ENCODE results near the gene EXPH5. TPM values are rescaled to one million over a fixed set of nuclear protein-coding genes. Genes with fewer than 3 reads are reported as not detected.

The EXPH5 gene
- total RNA-seq, 2 donors from 2014 or later, result 32.2 to 41.8 TPM

- no peaks in the 10 kb centered on the region for H3K27me3 ChIP-seq
- H3K4me1 ChIP-seq, result no peaks in the 10 kb centered on the region
- intact Hi-C loops (cut with DNase I), result no loop called here
- H3K36me3 ChIP-seq, result no peaks in the 10 kb centered on the region
- no peak for DNase-seq
- TF ChIP-seq, protein P1, sequence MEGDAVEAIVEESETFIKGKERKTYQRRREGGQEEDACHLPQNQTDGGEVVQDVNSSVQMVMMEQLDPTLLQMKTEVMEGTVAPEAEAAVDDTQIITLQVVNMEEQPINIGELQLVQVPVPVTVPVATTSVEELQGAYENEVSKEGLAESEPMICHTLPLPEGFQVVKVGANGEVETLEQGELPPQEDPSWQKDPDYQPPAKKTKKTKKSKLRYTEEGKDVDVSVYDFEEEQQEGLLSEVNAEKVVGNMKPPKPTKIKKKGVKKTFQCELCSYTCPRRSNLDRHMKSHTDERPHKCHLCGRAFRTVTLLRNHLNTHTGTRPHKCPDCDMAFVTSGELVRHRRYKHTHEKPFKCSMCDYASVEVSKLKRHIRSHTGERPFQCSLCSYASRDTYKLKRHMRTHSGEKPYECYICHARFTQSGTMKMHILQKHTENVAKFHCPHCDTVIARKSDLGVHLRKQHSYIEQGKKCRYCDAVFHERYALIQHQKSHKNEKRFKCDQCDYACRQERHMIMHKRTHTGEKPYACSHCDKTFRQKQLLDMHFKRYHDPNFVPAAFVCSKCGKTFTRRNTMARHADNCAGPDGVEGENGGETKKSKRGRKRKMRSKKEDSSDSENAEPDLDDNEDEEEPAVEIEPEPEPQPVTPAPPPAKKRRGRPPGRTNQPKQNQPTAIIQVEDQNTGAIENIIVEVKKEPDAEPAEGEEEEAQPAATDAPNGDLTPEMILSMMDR (IDR thresholded peaks at IDR 0.05), result no peak
- no peak overlapping the region for H3K9ac ChIP-seq (ENCODE audit: low read depth in 2 of 2, low read length in 2 of 2)
- H3K27ac ChIP-seq, result peak overlapping the region; percentile 34
- no peak overlapping the region for H3K4me3 ChIP-seq
- H3K9me3 ChIP-seq, result no peaks in the 10 kb centered on the region
Observed at GRCh38 chr11:108508653-108509593, 84.6 kb downstream of the EXPH5 start.

GRCh38 chr11:108501396-108501795 is 92.2 kb downstream of the EXPH5 start:
- H3K27me3 ChIP-seq, result no peaks in the 10 kb centered on the region
- DNase-seq, result no peak
- no peaks in the 10 kb centered on the region for H3K4me1 ChIP-seq
- intact Hi-C loops (cut with DNase I), result no loop called here
- TF ChIP-seq, protein P1 (IDR thresholded peaks at IDR 0.05), result no peak
- H3K36me3 ChIP-seq, result no peaks in the 10 kb centered on the region
- no peak overlapping the region for H3K9ac ChIP-seq (ENCODE audit: low read depth in 2 of 2, low read length in 2 of 2)
- H3K4me3 ChIP-seq, result no peak overlapping the region
- H3K27ac ChIP-seq, result no peak overlapping the region
- no peaks in the 10 kb centered on the region for H3K9me3 ChIP-seq

GRCh38 chr11:108500721-108501120 is 92.8 kb downstream of the EXPH5 start:
- no peaks in the 10 kb centered on the region for H3K36me3 ChIP-seq
- H3K27ac ChIP-seq, result no peak overlapping the region
- H3K9ac ChIP-seq (ENCODE audit: low read depth in 2 of 2, low read length in 2 of 2), result no peak overlapping the region
- intact Hi-C loops (cut with DNase I), result no loop called here
- no peak overlapping the region for H3K4me3 ChIP-seq
- TF ChIP-seq, protein P1 (IDR thresholded peaks at IDR 0.05), result no peak
- no peaks in the 10 kb centered on the region for H3K4me1 ChIP-seq
- DNase-seq, result no peak
- no peaks in the 10 kb centered on the region for H3K9me3 ChIP-seq
- H3K27me3 ChIP-seq, result no peaks in the 10 kb centered on the region

GRCh38 chr11:108500169-108500568 is 93.4 kb downstream of the EXPH5 start:
- Histone ChIP-seq H3K9ac (ENCODE audit: low read depth in 2 of 2, low read length in 2 of 2) (no peak overlapping the region), H3K27me3 (no peaks in the 10 kb centered on the region), H3K27ac (no peak overlapping the region), H3K4me1 (no peaks in the 10 kb centered on the region), H3K36me3 (no peaks in the 10 kb centered on the region), H3K9me3 (no peaks in the 10 kb centered on the region), H3K4me3 (no peak overlapping the region)
- intact Hi-C loops (cut with DNase I), result no loop called here
- no peak for DNase-seq
- TF ChIP-seq, protein P1 (IDR thresholded peaks at IDR 0.05), result no peak

DNA sequence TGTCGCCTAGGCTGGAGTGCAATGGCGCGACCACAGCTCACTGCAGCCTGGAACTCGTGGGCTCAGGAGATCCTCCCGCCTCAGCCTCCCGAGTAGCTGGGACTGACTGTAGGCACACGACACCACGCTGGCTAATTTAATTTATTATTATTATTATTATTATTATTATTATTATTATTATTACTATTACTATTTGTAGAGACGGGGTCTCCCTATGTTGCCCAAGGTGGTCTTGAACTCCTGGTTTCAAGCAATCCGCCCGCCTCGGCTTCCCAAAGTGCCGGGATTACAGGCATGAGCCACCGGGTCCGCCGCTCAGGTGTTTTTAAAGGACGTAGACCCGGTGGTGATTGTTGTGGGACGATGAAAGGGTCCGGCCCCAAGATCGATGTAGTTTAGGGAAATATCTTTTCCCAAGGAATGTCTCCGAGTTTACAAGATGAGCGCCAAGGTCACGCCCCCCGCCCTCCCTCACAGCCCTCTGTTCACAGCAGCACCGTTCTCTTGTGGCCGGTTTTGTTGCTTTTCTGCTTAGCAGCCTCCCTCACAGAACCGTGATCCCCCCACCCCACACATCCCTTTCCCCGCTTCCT is 94.7 kb downstream of the EXPH5 start:
- Histone ChIP-seq H3K27ac (peak overlapping the region; percentile 98), H3K4me1 (no peaks in the 10 kb centered on the region), H3K9ac (ENCODE audit: low read depth in 2 of 2, low read length in 2 of 2) (peak overlapping the region; percentile 61 to 67), H3K27me3 (no peaks in the 10 kb centered on the region), H3K4me3 (peak overlapping the region; percentile 68), H3K9me3 (no peaks in the 10 kb centered on the region), H3K36me3 (no peaks in the 10 kb centered on the region)
- TF ChIP-seq, protein P1 (IDR thresholded peaks at IDR 0.05), result no peak
- no peak for DNase-seq
- intact Hi-C loops (cut with DNase I), result no loop called here

All from colonic mucosa (tissue), 4 donors.